GM12892 (cell line): ENCODE data around the gene GOLT1A.

Experiments
- DNase-seq: peaks from one replicate; pipeline ENCODE4 v3.0.0; 2011; ENCODE audit not compliant: insufficient read length
- FAIRE-seq: peaks from 2 replicates; lab custom pipeline; 2011; peaks lifted over from hg19 to GRCh38; lab: Jason Lieb, UNC
- POLR2A ChIP-seq: IDR thresholded peaks from 2 replicates; pipeline ENCODE4 v1.6.1; 2011; ENCODE audit warnings: low read depth, low read length, control low read depth
- POLR2AphosphoS5 ChIP-seq: IDR thresholded peaks from 2 replicates; pipeline ENCODE4 v1.6.1; 2011; ENCODE audit warnings: low read depth, low read length, control low read depth
- TAF1 ChIP-seq: IDR thresholded peaks from 2 replicates; pipeline ENCODE4 v1.6.1; 2011; ENCODE audit warnings: low read depth, mild to moderate bottlenecking, control low read depth, low read length, borderline replicate concordance

Gene GOLT1A

GRCh38 chr1:204256531-204256930 is 42.7 kb upstream of the GOLT1A start:
- no peak for TF ChIP-seq POLR2A
- DNase-seq (no peak), FAIRE-seq (no peak)

GRCh38 chr1:204255966-204256365 is 42.2 kb upstream of the GOLT1A start:
- FAIRE-seq, result no peak
- DNase-seq, result no peak

GRCh38 chr1:204255225-204255624 is 41.4 kb upstream of the GOLT1A start:
- no peak for TF ChIP-seq POLR2A
- no peak for TF ChIP-seq TAF1
- no peak for TF ChIP-seq POLR2AphosphoS5
- DNase-seq (no peak), FAIRE-seq (no peak)

More at GRCh38 chr1:204255966-204256365, 42.2 kb upstream of the GOLT1A start:
- TF ChIP-seq POLR2A (no peak), POLR2AphosphoS5 (no peak), TAF1 (no peak)

- TF ChIP-seq TAF1 (no peak), POLR2A (no peak), POLR2AphosphoS5 (no peak)
- FAIRE-seq, result no peak
- DNase-seq, result no peak
These were observed 40.4 kb upstream of the GOLT1A start for GRCh38 chr1:204254031-204254661.

- DNase-seq (no peak), FAIRE-seq (no peak)
- no peak for TF ChIP-seq POLR2AphosphoS5
- no peak for TF ChIP-seq POLR2A
- TF ChIP-seq TAF1, result no peak
These were observed 38.3 kb upstream of the GOLT1A start for GRCh38 chr1:204251926-204252689.

- FAIRE-seq (no peak), DNase-seq (no peak)
- TF ChIP-seq TAF1 (no peak), POLR2A (no peak)
These were observed 37.5 kb upstream of the GOLT1A start for GRCh38 chr1:204251286-204251685.

- DNase-seq, result no peak
- TF ChIP-seq POLR2AphosphoS5, result no peak
- no peak for FAIRE-seq
These were observed 36.7 kb upstream of the GOLT1A start for GRCh38 chr1:204250428-204251030.

- FAIRE-seq, result no peak
- TF ChIP-seq POLR2A, result no peak
- TF ChIP-seq TAF1, result no peak
- TF ChIP-seq POLR2AphosphoS5, result no peak
- DNase-seq, result no peak
These were observed 36.1 kb upstream of the GOLT1A start for GRCh38 chr1:204249736-204250427.

- FAIRE-seq (no peak), DNase-seq (no peak)
- TF ChIP-seq TAF1 (no peak), POLR2AphosphoS5 (no peak), POLR2A (no peak)
These were observed 35.2 kb upstream of the GOLT1A start for GRCh38 chr1:204248954-204249353.

GRCh38 chr1:204246876-204247275 is 33.1 kb upstream of the GOLT1A start:
- TF ChIP-seq TAF1 (no peak), POLR2A (no peak), POLR2AphosphoS5 (no peak)
- FAIRE-seq, result no peak
- no peak for DNase-seq

GRCh38 chr1:204242920-204243319 is 29.1 kb upstream of the GOLT1A start:
- FAIRE-seq, result no peak

More at GRCh38 chr1:204242920-204243319, 29.1 kb upstream of the GOLT1A start:
- no peak for DNase-seq
- TF ChIP-seq POLR2A (no peak), TAF1 (no peak), POLR2AphosphoS5 (no peak)
